Articular chondrocyte of knee joint (primary cell): Measurements from ENCODE around the gene UBAP2. TPM values are rescaled to one million over a fixed set of nuclear protein-coding genes. Genes with fewer than 3 reads are reported as not detected.

Experiments
- small RNA-seq: library from RNA; depleted of rRNA; stranded (forward); fragments of <200 nt; gene quantifications from one replicate; pipeline ENCODE3, GENCODE V24; 2012
- total RNA-seq: library from RNA; depleted of rRNA; stranded (reverse); fragments of >200 nt; gene quantifications from 2 replicates; pipeline ENCODE4 v1.2.3, GENCODE V29; 2012

UBAP2 gene
- total RNA-seq, result 20.9 and 28.3 TPM in 2 replicates

GRCh38 chr9:34048727-34049629 is at the start of gene UBAP2:
Gene UBAP2 (minus strand): TSS chr9:34048887. CDS start chr9:34017148, 31,739 bp downstream.

Small RNAs within 50 kb of the gene (small RNA-seq; reads per million reads assigned to genes)
- gene RN7SKP114 (not detected), gene SNORD121A (53.2 reads per million, percentile 97 among the genes with 10 or more reads in this experiment), gene SNORD121B (not detected)

Other genes with a start within 250 kb of the UBAP2 start
- gene UBE2R2, start 231.7 kb downstream of the UBAP2 start, total RNA-seq, result 25.5 and 30.1 TPM in 2 replicates
- gene DCAF12, start 77.8 kb upstream of the UBAP2 start, total RNA-seq, result 22.7 and 23.3 TPM in 2 replicates
- gene UBAP1, start 130.2 kb upstream of the UBAP2 start, total RNA-seq, result 39.3 and 48.4 TPM in 2 replicates